Measurements from ENCODE around the gene PLXNA4. TPM values are rescaled to one million over a fixed set of nuclear protein-coding genes. Genes with fewer than 3 reads are reported as not detected.

Gene PLXNA4
- total RNA-seq, 1 experiment from 2014 or later: 1.0 TPM

DNA sequence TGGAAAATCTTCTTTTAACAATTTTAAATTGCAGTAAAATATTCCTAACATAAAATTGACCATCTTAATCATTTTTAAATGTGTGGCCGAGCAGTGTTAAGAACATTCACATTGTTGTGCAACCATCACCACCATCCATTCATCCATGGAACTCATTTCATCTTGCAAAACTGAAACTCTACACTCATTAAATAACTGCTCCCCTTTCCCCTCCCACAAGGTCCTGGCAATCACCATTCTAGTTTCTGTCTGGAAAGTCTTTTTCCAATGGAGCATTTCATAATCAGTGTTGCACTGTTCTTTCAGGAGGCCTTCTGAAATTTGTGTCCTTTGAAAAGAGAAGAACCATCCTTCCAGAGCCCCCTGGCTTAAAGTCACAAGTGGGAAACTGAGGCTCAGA is 233.1 kb downstream of the PLXNA4 start:
- BruUV-seq (replicated peaks): no TSS peak
- Histone ChIP-seq H3K27me3 (ENCODE audit: insufficient read depth, low read depth) (peaks cover 53% of the 10 kb centered on the region), H3K36me3 (ENCODE audit: low read depth) (no peaks in the 10 kb centered on the region), H3K9me2 (ENCODE audit: insufficient read depth) (no peaks in the 10 kb centered on the region), H3K79me2 (ENCODE audit: low read depth) (no peaks in the 10 kb centered on the region), H3K4me2 (no peak overlapping the region), H4K20me1 (ENCODE audit: insufficient read depth) (no peaks in the 10 kb centered on the region), H3K4me1 (replicated peaks; ENCODE audit: insufficient read depth) (no peaks in the 10 kb centered on the region), H3K9me3 (ENCODE audit: insufficient read depth, low read depth) (no peaks in the 10 kb centered on the region), H3K4me3 (no peak overlapping the region), H3K27ac (no peak overlapping the region), H3F3A (ENCODE audit: insufficient read depth, low read depth) (no peaks in the 10 kb centered on the region), H2AFZ (no peak overlapping the region)
- TF ChIP-seq, protein P1, sequence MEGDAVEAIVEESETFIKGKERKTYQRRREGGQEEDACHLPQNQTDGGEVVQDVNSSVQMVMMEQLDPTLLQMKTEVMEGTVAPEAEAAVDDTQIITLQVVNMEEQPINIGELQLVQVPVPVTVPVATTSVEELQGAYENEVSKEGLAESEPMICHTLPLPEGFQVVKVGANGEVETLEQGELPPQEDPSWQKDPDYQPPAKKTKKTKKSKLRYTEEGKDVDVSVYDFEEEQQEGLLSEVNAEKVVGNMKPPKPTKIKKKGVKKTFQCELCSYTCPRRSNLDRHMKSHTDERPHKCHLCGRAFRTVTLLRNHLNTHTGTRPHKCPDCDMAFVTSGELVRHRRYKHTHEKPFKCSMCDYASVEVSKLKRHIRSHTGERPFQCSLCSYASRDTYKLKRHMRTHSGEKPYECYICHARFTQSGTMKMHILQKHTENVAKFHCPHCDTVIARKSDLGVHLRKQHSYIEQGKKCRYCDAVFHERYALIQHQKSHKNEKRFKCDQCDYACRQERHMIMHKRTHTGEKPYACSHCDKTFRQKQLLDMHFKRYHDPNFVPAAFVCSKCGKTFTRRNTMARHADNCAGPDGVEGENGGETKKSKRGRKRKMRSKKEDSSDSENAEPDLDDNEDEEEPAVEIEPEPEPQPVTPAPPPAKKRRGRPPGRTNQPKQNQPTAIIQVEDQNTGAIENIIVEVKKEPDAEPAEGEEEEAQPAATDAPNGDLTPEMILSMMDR (conservative IDR thresholded peaks at IDR 0.05): no peak
- TF ChIP-seq EZH2 (IDR thresholded peaks at IDR 0.05; ENCODE audit: low read depth): no peak
- ChIA-PET POLR2A (ENCODE audit: unreplicated experiment) (no interaction called here), CTCF (no interaction called here)
- intact Hi-C loops (cut with micrococcal nuclease; ENCODE audit: unreplicated experiment): no loop called here
- DNase-seq: no peak

DNA sequence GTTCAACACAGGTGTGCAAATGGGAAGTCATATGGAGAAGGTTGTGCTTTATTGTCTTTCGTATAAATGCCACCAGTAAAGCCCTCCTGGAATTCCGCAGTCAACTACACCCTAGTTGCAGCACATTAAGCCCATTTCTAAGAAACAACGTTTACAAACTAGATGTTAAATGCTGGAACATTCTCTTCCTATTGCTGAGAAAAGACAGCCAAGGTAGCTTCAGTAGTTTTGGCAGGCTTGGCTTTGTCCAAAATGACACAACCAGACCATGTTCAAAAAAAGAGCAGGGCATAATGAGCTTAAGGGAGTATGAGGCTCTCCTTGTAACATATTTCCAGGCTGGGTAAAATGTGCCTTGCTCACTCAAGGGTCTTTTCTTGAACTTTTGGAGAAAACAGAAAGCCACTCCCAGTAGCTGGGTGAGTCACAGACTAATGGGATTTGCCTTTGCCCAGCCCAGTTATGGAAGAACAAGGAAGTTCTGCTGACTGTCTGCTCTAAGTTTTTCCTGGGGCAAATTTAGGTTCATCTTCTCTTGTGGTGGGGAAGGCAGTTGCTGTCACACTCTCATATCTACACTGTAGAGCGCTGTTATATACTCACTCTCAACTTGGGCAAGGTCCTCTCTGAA is 238.7 kb downstream of the PLXNA4 start:
- H3K36me3 ChIP-seq (ENCODE audit: low read depth): no peaks in the 10 kb centered on the region
- H3K4me3 ChIP-seq: no peak overlapping the region
- H4K20me1 ChIP-seq (ENCODE audit: insufficient read depth): no peaks in the 10 kb centered on the region
- intact Hi-C loops (cut with micrococcal nuclease; ENCODE audit: unreplicated experiment): no loop called here
- H3K79me2 ChIP-seq (ENCODE audit: low read depth): no peaks in the 10 kb centered on the region
- no peak overlapping the region for H3K4me2 ChIP-seq
- H3K4me1 ChIP-seq (replicated peaks; ENCODE audit: insufficient read depth): no peaks in the 10 kb centered on the region
- H3K9me3 ChIP-seq (ENCODE audit: insufficient read depth, low read depth): no peaks in the 10 kb centered on the region
- no peak overlapping the region for H2AFZ ChIP-seq
- DNase-seq: no peak
- no peaks in the 10 kb centered on the region for H3F3A ChIP-seq (ENCODE audit: insufficient read depth, low read depth)
- BruUV-seq (replicated peaks): no TSS peak
- H3K27ac ChIP-seq: no peak overlapping the region
- no peaks in the 10 kb centered on the region for H3K9me2 ChIP-seq (ENCODE audit: insufficient read depth)
- ChIA-PET POLR2A (ENCODE audit: unreplicated experiment) (no interaction called here), CTCF (no interaction called here)
- TF ChIP-seq, protein P1 (conservative IDR thresholded peaks at IDR 0.05): no peak
- TF ChIP-seq EZH2 (IDR thresholded peaks at IDR 0.05; ENCODE audit: low read depth): no peak
- peaks cover 53% of the 10 kb centered on the region for H3K27me3 ChIP-seq (ENCODE audit: insufficient read depth, low read depth)

DNA sequence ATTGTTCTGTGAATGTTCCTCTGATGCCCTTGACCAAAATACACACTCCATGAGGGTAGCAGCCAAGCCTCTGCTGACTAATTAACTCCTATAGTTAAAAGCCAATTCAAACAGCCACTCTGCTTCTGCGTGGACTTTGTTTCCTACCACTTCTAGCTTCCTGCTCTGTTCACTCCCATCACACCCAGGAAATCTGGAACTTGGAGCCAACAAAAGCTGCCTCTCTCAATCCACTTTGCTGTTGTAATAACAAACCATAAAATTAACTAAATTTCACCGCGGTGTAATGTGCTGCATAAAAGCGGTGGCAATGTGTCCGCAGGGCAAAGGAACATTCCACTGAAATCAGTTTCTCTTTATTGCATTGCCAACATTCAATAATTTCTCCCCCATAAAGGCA is 239.5 kb downstream of the PLXNA4 start:
- Histone ChIP-seq H3K4me3 (no peak overlapping the region), H3F3A (ENCODE audit: insufficient read depth, low read depth) (no peaks in the 10 kb centered on the region), H3K9me2 (ENCODE audit: insufficient read depth) (no peaks in the 10 kb centered on the region), H4K20me1 (ENCODE audit: insufficient read depth) (no peaks in the 10 kb centered on the region), H3K4me1 (replicated peaks; ENCODE audit: insufficient read depth) (no peaks in the 10 kb centered on the region), H3K27me3 (ENCODE audit: insufficient read depth, low read depth) (peaks cover 60% of the 10 kb centered on the region), H3K27ac (no peak overlapping the region), H3K36me3 (ENCODE audit: low read depth) (no peaks in the 10 kb centered on the region), H3K79me2 (ENCODE audit: low read depth) (no peaks in the 10 kb centered on the region), H3K4me2 (no peak overlapping the region), H2AFZ (no peak overlapping the region), H3K9me3 (ENCODE audit: insufficient read depth, low read depth) (no peaks in the 10 kb centered on the region)
- BruUV-seq (replicated peaks): no TSS peak
- TF ChIP-seq, protein P1 (conservative IDR thresholded peaks at IDR 0.05): no peak
- TF ChIP-seq EZH2 (IDR thresholded peaks at IDR 0.05; ENCODE audit: low read depth): no peak
- no peak for DNase-seq
- POLR2A ChIA-PET (ENCODE audit: unreplicated experiment): no interaction called here
- intact Hi-C loops (cut with micrococcal nuclease; ENCODE audit: unreplicated experiment): no loop called here
- CTCF ChIA-PET: no interaction called here

Measured in PC-9 (cell line).